ENCODE results near the gene FAM151B. TPM values are rescaled to one million over a fixed set of nuclear protein-coding genes. Genes with fewer than 3 reads are reported as not detected.
"Not testable (repeated sequence)": the region's sequence is repeated elsewhere in the genome, so short reads cannot be mapped to it uniquely, and the experiment has no call there.

The FAM151B gene
- total RNA-seq, 1 donor from 2014 or later, result 0.06 TPM

DNA sequence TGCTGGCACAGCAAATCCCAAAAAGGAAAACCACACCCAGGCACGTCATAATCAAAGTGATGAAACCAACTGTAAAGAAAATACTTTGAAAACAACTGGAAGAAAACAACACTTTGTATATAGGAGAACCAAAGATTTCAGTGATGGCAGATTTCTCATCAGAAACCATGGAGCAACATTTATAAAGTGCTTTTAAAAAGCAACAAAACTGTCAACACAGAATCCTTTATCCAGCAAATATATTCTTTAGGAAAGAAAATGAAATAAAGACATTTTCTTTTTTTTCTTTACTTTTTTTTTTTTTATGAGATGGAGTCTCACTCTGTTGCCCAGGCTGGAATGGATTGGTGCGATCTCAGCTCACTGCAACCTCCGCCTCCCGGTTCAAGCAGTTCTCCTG is 5.3 kb upstream of the FAM151B start:
- no peak for DNase-seq (ENCODE audit: low read depth)
- TF ChIP-seq, protein P1, sequence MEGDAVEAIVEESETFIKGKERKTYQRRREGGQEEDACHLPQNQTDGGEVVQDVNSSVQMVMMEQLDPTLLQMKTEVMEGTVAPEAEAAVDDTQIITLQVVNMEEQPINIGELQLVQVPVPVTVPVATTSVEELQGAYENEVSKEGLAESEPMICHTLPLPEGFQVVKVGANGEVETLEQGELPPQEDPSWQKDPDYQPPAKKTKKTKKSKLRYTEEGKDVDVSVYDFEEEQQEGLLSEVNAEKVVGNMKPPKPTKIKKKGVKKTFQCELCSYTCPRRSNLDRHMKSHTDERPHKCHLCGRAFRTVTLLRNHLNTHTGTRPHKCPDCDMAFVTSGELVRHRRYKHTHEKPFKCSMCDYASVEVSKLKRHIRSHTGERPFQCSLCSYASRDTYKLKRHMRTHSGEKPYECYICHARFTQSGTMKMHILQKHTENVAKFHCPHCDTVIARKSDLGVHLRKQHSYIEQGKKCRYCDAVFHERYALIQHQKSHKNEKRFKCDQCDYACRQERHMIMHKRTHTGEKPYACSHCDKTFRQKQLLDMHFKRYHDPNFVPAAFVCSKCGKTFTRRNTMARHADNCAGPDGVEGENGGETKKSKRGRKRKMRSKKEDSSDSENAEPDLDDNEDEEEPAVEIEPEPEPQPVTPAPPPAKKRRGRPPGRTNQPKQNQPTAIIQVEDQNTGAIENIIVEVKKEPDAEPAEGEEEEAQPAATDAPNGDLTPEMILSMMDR (conservative IDR thresholded peaks at IDR 0.05; ENCODE audit: low read depth, low read length), result no peak
- H3K4me3 ChIP-seq (ENCODE audit: low read depth, low read length), result no peak overlapping the region

DNA sequence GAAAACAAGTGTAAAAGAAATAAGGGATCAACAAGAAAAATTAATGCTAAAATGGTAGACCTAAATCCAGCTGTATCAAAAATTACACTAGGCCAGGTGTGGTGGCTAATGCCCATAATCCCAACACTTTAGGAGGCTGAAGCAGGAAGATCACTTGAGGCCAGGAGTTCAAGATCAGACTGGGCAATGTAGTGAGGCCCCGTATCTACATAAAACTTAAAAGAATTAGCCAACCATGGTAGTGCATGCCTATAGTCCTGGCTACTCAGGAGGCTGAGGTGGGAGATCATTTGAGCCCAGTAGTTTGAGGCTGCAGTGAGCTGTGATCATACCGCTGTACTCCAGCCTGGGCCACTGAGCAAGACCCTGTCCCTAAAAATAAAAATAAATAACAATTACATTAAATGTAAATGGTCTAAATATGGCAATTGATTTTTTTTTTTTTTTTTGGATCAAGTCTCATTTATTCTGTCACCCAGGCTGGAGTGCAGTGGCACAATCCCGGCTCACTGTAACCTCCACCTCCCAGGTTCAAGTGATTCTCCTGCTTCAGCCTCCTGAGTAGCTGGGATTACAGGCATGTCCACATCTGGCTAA is 4.2 kb upstream of the FAM151B start:
- TF ChIP-seq, protein P1 (conservative IDR thresholded peaks at IDR 0.05; ENCODE audit: low read depth, low read length), result no peak
- H3K4me3 ChIP-seq (ENCODE audit: low read depth, low read length), result no peak overlapping the region
- DNase-seq (ENCODE audit: low read depth), result no peak

GRCh38 chr5:80487444-80487828 is 464 bp upstream of the FAM151B start:
- TF ChIP-seq, protein P1 (conservative IDR thresholded peaks at IDR 0.05; ENCODE audit: low read depth, low read length), result no peak
- no peak for DNase-seq (ENCODE audit: low read depth)

GRCh38 chr5:80491296-80491695 is 3.4 kb downstream of the FAM151B start:
- DNase-seq (ENCODE audit: low read depth), result no peak
- H3K4me3 ChIP-seq (ENCODE audit: low read depth, low read length), result no peak overlapping the region
- TF ChIP-seq, protein P1 (conservative IDR thresholded peaks at IDR 0.05; ENCODE audit: low read depth, low read length), result no peak

More at GRCh38 chr5:80487444-80487828, 464 bp upstream of the FAM151B start:
- peak overlapping the region; percentile 69 for H3K4me3 ChIP-seq (ENCODE audit: low read depth, low read length)

- H3K4me3 ChIP-seq (ENCODE audit: low read depth, low read length), result no peak overlapping the region
- TF ChIP-seq, protein P1 (conservative IDR thresholded peaks at IDR 0.05; ENCODE audit: low read depth, low read length), result no peak
- DNase-seq (ENCODE audit: low read depth), result no peak
Observed at GRCh38 chr5:80492741-80493140, 4.8 kb downstream of the FAM151B start.

DNA sequence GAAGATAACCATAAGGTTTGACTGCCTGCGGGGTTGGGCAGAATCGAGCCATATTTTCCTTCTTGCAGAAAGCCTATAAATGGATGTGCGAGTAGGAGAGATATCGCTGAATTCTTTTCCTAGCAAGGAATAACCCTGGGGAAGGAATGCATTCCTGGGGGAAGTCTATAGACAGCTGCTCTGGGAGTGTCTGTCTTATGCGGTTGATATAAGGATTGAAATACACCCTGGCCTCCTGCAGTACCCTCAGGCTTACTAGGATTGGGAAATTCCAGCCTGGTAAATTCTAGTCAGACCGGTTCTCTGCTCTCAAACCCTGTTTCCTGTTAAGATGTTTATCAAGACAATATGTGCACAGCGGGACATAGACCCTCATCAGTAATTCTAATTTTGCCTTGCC is 5.5 kb downstream of the FAM151B start:
- DNase-seq (ENCODE audit: low read depth), result not testable (repeated sequence)

GRCh38 chr5:80495891-80496290 is 8.0 kb downstream of the FAM151B start:
- no peak for DNase-seq (ENCODE audit: low read depth)
- H3K4me3 ChIP-seq (ENCODE audit: low read depth, low read length), result no peak overlapping the region
- TF ChIP-seq, protein P1 (conservative IDR thresholded peaks at IDR 0.05; ENCODE audit: low read depth, low read length), result no peak

More for the DNA sequence above, 5.5 kb downstream of the FAM151B start:
- not testable (repeated sequence) for H3K4me3 ChIP-seq (ENCODE audit: low read depth, low read length)
